HS-27A (cell line): ENCODE results near the gene SLC25A39.
"Not testable (repeated sequence)": the region's sequence is repeated elsewhere in the genome, so short reads cannot be mapped to it uniquely, and the experiment has no call there.

Experiments used
- DNase-seq: peaks from one replicate; pipeline ENCODE4 v3.0.0-alpha.2; 2012; ENCODE audit warnings: low read depth, missing footprints

SLC25A39 gene

GRCh38 chr17:44334315-44334714 is 9.7 kb upstream of the SLC25A39 start:
- no peak for DNase-seq

GRCh38 chr17:44333371-44333770 is 8.7 kb upstream of the SLC25A39 start:
- no peak for DNase-seq

GRCh38 chr17:44331249-44331760 is 6.7 kb upstream of the SLC25A39 start:
- DNase-seq, result no peak

- DNase-seq, result not testable (repeated sequence)
These were observed 5.6 kb upstream of the SLC25A39 start for GRCh38 chr17:44330263-44330662.

GRCh38 chr17:44329516-44329915 is 4.9 kb upstream of the SLC25A39 start:
- not testable (repeated sequence) for DNase-seq

- no peak for DNase-seq
These were observed 3.3 kb upstream of the SLC25A39 start for GRCh38 chr17:44327715-44328449.

GRCh38 chr17:44326861-44327444 is 2.3 kb upstream of the SLC25A39 start:
- peak; percentile 64 for DNase-seq

GRCh38 chr17:44324092-44324570 is 492 bp downstream of the SLC25A39 start:
- DNase-seq, result no peak

- no peak for DNase-seq
These were observed 1.1 kb downstream of the SLC25A39 start for GRCh38 chr17:44323359-44324091.

GRCh38 chr17:44322236-44322895 is 2.3 kb downstream of the SLC25A39 start:
- DNase-seq, result no peak

- DNase-seq, result no peak
These were observed 3.1 kb downstream of the SLC25A39 start for GRCh38 chr17:44321246-44322120.

GRCh38 chr17:44320066-44320465 is 4.6 kb downstream of the SLC25A39 start:
- DNase-seq, result no peak

- DNase-seq, result no peak
These were observed 6.3 kb downstream of the SLC25A39 start for GRCh38 chr17:44318077-44318892.

GRCh38 chr17:44317545-44317944 is 7.1 kb downstream of the SLC25A39 start:
- no peak for DNase-seq

- no peak for DNase-seq
These were observed 8.6 kb downstream of the SLC25A39 start for GRCh38 chr17:44315760-44316731.

GRCh38 chr17:44314869-44315661 is 9.6 kb downstream of the SLC25A39 start:
- DNase-seq, result no peak

- no peak for DNase-seq
These were observed 10.1 kb downstream of the SLC25A39 start for GRCh38 chr17:44314524-44314868.

- no peak for DNase-seq
These were observed 10.6 kb downstream of the SLC25A39 start for GRCh38 chr17:44314031-44314430.
